NT2/D1 (cell line): Measurements from ENCODE around the gene LPA.
"Not testable (repeated sequence)": the region's sequence is repeated elsewhere in the genome, so short reads cannot be mapped to it uniquely, and the experiment has no call there.

Experiments used
- DNase-seq: peaks from one replicate; pipeline ENCODE4 v3.0.0-alpha.2; 2011; ENCODE audit warnings: low read depth, low spot score
- H3K27me3 ChIP-seq: 2 replicates; pipeline ENCODE4 v1.6.0; 2011; ENCODE audit warnings: mild to moderate bottlenecking; ENCODE audit not compliant: insufficient read length, insufficient read depth
- H3K36me3 ChIP-seq: 2 replicates; pipeline ENCODE4 v1.6.1; 2011; ENCODE audit warnings: mild to moderate bottlenecking, low read length, mixed read lengths; ENCODE audit not compliant: insufficient read depth, insufficient read length
- H3K4me1 ChIP-seq: 2 replicates; pipeline ENCODE4 v1.5.1; 2011; ENCODE audit not compliant: insufficient read depth, insufficient read length
- H3K4me3 ChIP-seq: 2 replicates; pipeline ENCODE4 v1.5.1; 2011; ENCODE audit warnings: low read depth; ENCODE audit not compliant: insufficient read length
- H3K9ac ChIP-seq: 2 replicates; pipeline ENCODE4 v1.6.0; 2011; ENCODE audit warnings: low read depth; ENCODE audit not compliant: insufficient read length
- H3K9me3 ChIP-seq: 2 replicates; pipeline ENCODE4 v1.5.1; 2011; ENCODE audit warnings: mild to moderate bottlenecking, low read length; ENCODE audit not compliant: insufficient read depth
- SUZ12 ChIP-seq: IDR thresholded peaks from 2 replicates; pipeline ENCODE4 v1.6.1; 2011; ENCODE audit not compliant: insufficient read length, insufficient read depth; ENCODE audit errors: extremely low read depth
- YY1 ChIP-seq: IDR thresholded peaks from 2 replicates; pipeline ENCODE4 v1.6.1; 2011; ENCODE audit not compliant: insufficient read length, insufficient read depth
- ZNF274 ChIP-seq: IDR thresholded peaks from 2 replicates; pipeline ENCODE4 v1.6.1; 2011; ENCODE audit warnings: mild to moderate bottlenecking, low read depth, low read length

LPA gene

DNA sequence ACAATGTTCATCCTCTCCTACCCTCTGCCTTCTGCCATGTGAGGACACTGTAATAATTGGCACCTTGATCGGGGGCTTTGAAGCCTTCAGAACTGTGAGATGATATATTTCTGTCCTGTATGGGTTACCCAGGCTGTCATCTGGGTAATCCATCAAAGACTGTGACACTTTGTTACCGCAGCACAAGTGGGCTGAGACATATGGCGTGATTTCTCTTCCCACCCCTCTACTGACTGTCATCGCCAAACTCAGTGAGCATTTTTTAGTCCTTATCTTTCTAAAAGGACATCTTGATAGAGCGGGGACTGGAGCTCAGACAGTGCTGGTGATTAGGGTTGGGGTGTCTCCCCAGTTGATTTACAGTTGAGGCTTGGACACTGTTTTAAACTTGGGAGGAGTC lies 27.5 kb upstream of the LPA start:
- Histone ChIP-seq H3K4me1 (no peaks in the 10 kb centered on the region), H3K36me3 (no peaks in the 10 kb centered on the region), H3K4me3 (no peak overlapping the region), H3K9ac (no peak overlapping the region), H3K9me3 (no peaks in the 10 kb centered on the region), H3K27me3 (no peaks in the 10 kb centered on the region)
- TF ChIP-seq YY1 = no peak
- TF ChIP-seq SUZ12 = no peak
- no peak for TF ChIP-seq ZNF274
- no peak for DNase-seq

- Histone ChIP-seq H3K4me3 (no peak overlapping the region), H3K4me1 (no peaks in the 10 kb centered on the region), H3K27me3 (no peaks in the 10 kb centered on the region), H3K9ac (no peak overlapping the region), H3K9me3 (peaks cover 10% of the 10 kb centered on the region), H3K36me3 (no peaks in the 10 kb centered on the region)
- no peak for TF ChIP-seq YY1
- no peak for TF ChIP-seq SUZ12
- no peak for TF ChIP-seq ZNF274
- DNase-seq = no peak
Observed at GRCh38 chr6:160690458-160690857, 26.4 kb upstream of the LPA start.

DNA sequence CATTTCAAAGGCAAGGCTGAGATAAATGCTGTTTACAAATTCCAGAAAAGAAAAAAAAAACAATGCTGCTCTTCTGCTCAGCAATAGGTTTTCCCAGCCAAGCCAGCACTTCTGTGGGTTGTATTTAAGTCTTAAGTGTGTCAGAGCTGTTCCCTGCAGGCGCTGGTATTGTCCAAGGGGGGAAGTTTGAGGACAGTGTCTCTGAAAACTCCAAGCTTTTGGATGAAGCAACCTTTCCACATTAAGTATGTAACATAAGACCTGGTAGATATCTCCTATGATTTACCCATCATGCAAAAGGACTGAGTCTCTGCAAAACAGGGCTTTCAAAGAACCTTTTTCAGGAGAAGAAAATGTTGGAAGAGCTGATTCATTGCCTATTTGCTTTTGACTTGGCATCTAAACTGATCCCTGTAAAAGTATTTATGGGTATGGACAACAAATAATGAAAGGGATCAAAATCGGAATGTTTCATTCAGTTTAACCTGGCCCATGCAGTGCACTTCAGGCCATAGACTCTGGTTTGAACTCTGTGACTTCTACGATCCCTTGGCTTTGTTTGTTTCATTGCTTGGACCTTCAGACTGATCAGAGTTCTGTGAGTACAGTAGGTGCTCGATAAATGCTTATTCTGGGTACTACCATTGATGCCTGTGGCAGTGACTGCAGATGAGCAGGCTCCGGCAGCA lies 21.8 kb upstream of the LPA start:
- H3K9me3 ChIP-seq = peaks cover 10% of the 10 kb centered on the region
- no peak overlapping the region for H3K9ac ChIP-seq
- no peaks in the 10 kb centered on the region for H3K27me3 ChIP-seq
- TF ChIP-seq ZNF274 (no peak), SUZ12 (no peak), YY1 (no peak)
- H3K4me1 ChIP-seq = no peaks in the 10 kb centered on the region
- no peak for DNase-seq
- no peak overlapping the region for H3K4me3 ChIP-seq
- H3K36me3 ChIP-seq = no peaks in the 10 kb centered on the region

- DNase-seq, H3K27me3 ChIP-seq, H3K9me3 ChIP-seq, H3K36me3 ChIP-seq, H3K4me1 ChIP-seq, H3K9ac ChIP-seq, H3K4me3 ChIP-seq: not testable (repeated sequence)
Observed at GRCh38 chr6:160685101-160685761, 21.2 kb upstream of the LPA start.

DNA sequence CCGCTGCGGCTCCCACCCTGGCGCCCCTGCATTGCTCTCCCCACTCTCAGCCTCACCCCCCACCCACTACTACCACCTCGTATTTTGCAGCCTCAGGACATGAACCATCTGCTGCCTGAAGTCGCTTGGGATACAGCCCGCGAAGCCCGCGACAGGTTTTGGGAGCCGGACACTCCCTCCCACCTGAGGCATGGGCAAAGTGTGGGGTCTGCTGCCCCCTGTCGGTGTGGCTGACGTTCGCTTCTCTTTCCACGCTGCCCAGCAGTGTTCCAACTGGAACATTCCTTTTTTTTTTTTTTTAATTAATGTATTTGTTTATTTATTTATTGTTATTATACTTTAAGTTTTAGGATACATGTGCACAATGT lies 15.3 kb upstream of the LPA start:
- no peaks in the 10 kb centered on the region for H3K9me3 ChIP-seq
- no peaks in the 10 kb centered on the region for H3K4me1 ChIP-seq
- no peak overlapping the region for H3K9ac ChIP-seq
- H3K27me3 ChIP-seq = no peaks in the 10 kb centered on the region
- no peak for TF ChIP-seq YY1
- no peak for TF ChIP-seq SUZ12
- TF ChIP-seq ZNF274 = no peak
- H3K4me3 ChIP-seq = no peak overlapping the region
- no peak for DNase-seq
- no peaks in the 10 kb centered on the region for H3K36me3 ChIP-seq

GRCh38 chr6:160678744-160679401 lies 14.8 kb upstream of the LPA start:
- Histone ChIP-seq H3K4me1 (no peaks in the 10 kb centered on the region), H3K9me3 (no peaks in the 10 kb centered on the region), H3K27me3 (no peaks in the 10 kb centered on the region), H3K9ac (no peak overlapping the region), H3K4me3 (no peak overlapping the region), H3K36me3 (no peaks in the 10 kb centered on the region)
- TF ChIP-seq SUZ12 (no peak), ZNF274 (no peak), YY1 (no peak)
- no peak for DNase-seq

DNA sequence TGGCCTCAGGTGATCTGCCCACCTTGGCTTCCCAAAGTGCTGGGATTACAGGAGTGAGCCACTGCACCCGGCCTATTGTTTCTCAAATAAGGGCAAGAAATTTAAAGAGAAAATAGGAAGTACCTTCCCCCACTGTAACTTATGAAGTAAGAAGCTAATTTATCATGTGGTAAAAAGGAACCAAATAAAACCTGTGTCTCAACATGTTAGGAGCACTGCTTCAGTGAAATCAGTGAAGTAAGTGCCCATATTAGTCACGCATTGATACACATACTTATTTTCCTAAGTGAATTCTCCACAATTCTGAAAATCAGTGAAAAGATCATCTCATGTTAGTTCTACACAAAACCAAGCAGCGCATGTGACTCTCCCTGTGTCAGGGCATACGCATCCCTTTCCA lies 14.2 kb upstream of the LPA start:
- H3K4me1 ChIP-seq = no peaks in the 10 kb centered on the region
- H3K36me3 ChIP-seq = no peaks in the 10 kb centered on the region
- no peak overlapping the region for H3K9ac ChIP-seq
- TF ChIP-seq YY1 (no peak), ZNF274 (no peak), SUZ12 (no peak)
- no peak overlapping the region for H3K4me3 ChIP-seq
- no peaks in the 10 kb centered on the region for H3K9me3 ChIP-seq
- no peaks in the 10 kb centered on the region for H3K27me3 ChIP-seq
- DNase-seq = no peak

GRCh38 chr6:160676418-160676817 lies 12.3 kb upstream of the LPA start:
- H3K4me1 ChIP-seq, H3K4me3 ChIP-seq, DNase-seq, H3K9ac ChIP-seq, H3K36me3 ChIP-seq, H3K27me3 ChIP-seq, H3K9me3 ChIP-seq: not testable (repeated sequence)
